DOHH2 (cell line): ENCODE data around the gene CPNE9.

Experiments used
- CTCF ChIP-seq: fragments of 200-600 bp; sonication (generic); IDR thresholded peaks from one replicate; pipeline ENCODE4 v1.5.1; 2014; ENCODE audit warnings: antibody characterized with exemption, mild to moderate bottlenecking, low read depth, low read length; ENCODE audit not compliant: poor library complexity, severe bottlenecking
- EZH2phosphoT487 ChIP-seq: fragments of 200-600 bp; sonication (generic); IDR thresholded peaks from 2 replicates; pipeline ENCODE4 v1.6.1; 2017; ENCODE audit warnings: borderline replicate concordance, mild to moderate bottlenecking, antibody characterized with exemption, low read length, moderate library complexity, mixed read lengths

GRCh38 chr3:9749296-9749644 is 45.6 kb downstream of the CPNE9 start:
- TF ChIP-seq CTCF (no peak), EZH2phosphoT487 (no peak)
